ENCODE results near the gene SRRM4. TPM values are rescaled to one million over a fixed set of nuclear protein-coding genes. Genes with fewer than 3 reads are reported as not detected.

SRRM4 gene
- total RNA-seq, 2 experiments from 2014 or later: not detected

DNA sequence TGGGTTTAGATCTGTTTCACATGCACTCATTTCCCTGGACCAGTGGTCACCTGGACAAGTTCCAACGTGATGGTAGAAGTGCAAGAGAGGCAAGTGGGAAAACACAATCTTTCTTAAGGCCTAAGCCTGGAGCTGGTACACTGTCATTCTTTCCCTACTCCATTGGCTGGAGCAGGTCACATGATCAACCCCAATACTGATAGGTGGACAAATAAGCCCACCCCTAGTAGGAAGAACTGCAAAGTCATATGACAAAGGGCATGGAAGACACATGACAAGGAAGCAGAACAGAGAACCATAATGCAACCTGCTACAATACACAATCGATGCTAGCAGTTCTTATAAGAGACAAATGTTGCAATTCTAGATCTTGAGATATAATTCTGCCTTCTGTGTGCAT lies 66.3 kb downstream of the SRRM4 start:
- Mint-ChIP-seq H3K4me1 (no peaks in the 10 kb centered on the region), H3K4me3 (no peak overlapping the region), H3K27me3 (no peaks in the 10 kb centered on the region), H3K27ac (no peak overlapping the region), H3K36me3 (ENCODE audit: low read depth) (no peaks in the 10 kb centered on the region), H3K9me3 (ENCODE audit: low read depth) (peaks cover 7% of the 10 kb centered on the region)
- ChIA-PET POLR2A (no interaction called here), CTCF (no interaction called here)
- ATAC-seq (no peak), DNase-seq (no peak)
- intact Hi-C loops (cut with DNase I, micrococcal nuclease): no loop called here

DNA sequence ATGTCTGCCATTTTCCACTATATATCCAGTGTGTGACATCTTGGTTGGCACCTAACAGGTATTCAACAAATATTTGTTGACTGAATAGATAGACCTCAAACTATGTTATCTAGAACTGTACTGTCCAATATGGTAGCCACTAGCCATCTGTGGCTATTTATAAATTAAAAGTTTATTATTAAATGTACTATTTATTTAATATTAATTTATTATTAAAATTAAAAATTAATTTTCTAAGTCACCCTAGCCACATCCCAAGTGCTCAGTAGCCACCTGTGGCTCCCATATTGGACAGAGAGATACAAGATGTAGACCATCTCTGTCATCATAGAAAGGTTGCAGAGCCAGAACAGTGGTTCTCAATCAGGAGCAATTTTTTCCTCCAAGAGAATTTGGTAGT lies 69.3 kb downstream of the SRRM4 start:
- no peaks in the 10 kb centered on the region for H3K36me3 Mint-ChIP-seq (ENCODE audit: low read depth)
- no peak overlapping the region for H3K27ac Mint-ChIP-seq
- H3K4me3 Mint-ChIP-seq: no peak overlapping the region
- H3K9me3 Mint-ChIP-seq (ENCODE audit: low read depth): peaks cover 7% of the 10 kb centered on the region
- POLR2A ChIA-PET: no interaction called here
- DNase-seq (no peak), ATAC-seq (no peak)
- intact Hi-C loops (cut with DNase I, micrococcal nuclease): no loop called here
- H3K4me1 Mint-ChIP-seq: no peaks in the 10 kb centered on the region
- CTCF ChIA-PET: no interaction called here
- H3K27me3 Mint-ChIP-seq: no peaks in the 10 kb centered on the region

DNA sequence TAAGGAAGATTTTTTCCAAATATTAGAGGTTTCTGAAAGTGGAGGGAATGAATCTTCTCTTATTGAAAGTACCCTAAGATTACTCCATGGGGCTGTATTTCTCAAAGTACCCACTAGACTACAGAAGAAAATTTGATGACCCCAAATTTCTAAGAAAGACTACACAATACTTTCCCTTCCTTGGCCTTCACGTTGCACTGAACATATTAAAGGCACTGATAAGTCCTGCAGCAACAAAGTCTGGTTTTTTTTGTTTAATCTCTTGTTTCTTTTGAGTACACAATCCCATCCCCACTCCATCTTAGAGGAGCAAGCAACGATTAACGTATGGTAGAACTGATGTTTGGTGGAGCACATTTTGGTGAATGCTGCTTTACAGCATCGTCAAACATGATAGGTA lies 70.1 kb downstream of the SRRM4 start:
- Mint-ChIP-seq H3K9me3 (ENCODE audit: low read depth) (peaks cover 7% of the 10 kb centered on the region), H3K4me3 (no peak overlapping the region), H3K4me1 (no peaks in the 10 kb centered on the region), H3K27ac (no peak overlapping the region), H3K27me3 (no peaks in the 10 kb centered on the region), H3K36me3 (ENCODE audit: low read depth) (no peaks in the 10 kb centered on the region)
- ChIA-PET POLR2A (no interaction called here), CTCF (no interaction called here)
- no peak for ATAC-seq
- DNase-seq: no peak
- intact Hi-C loops (cut with DNase I, micrococcal nuclease): no loop called here

DNA sequence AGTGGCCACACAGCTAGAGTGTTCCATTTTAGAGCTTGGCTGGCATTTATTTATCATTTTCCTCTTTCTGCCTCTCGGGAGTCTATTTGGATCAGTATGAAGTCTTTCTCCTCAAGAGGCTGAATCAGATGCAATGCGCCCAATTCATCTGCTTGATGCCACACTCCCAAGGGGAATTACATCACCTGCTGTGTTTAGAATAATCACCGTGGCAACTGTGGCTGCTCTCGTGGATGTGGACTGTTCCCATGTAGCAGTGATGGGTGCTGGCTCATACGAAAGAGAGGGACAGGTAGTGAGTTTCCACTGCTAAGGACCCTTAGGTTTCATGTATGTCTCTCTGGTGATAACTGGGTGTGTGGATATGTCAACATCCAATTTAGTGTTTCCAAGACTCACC lies 70.7 kb downstream of the SRRM4 start:
- ATAC-seq: no peak
- Mint-ChIP-seq H3K4me1 (no peaks in the 10 kb centered on the region), H3K27ac (no peak overlapping the region), H3K9me3 (ENCODE audit: low read depth) (peaks cover 7% of the 10 kb centered on the region), H3K27me3 (no peaks in the 10 kb centered on the region), H3K36me3 (ENCODE audit: low read depth) (no peaks in the 10 kb centered on the region), H3K4me3 (no peak overlapping the region)
- no peak for DNase-seq
- intact Hi-C loops (cut with DNase I, micrococcal nuclease): no loop called here
- CTCF ChIA-PET: no interaction called here
- POLR2A ChIA-PET: no interaction called here

DNA sequence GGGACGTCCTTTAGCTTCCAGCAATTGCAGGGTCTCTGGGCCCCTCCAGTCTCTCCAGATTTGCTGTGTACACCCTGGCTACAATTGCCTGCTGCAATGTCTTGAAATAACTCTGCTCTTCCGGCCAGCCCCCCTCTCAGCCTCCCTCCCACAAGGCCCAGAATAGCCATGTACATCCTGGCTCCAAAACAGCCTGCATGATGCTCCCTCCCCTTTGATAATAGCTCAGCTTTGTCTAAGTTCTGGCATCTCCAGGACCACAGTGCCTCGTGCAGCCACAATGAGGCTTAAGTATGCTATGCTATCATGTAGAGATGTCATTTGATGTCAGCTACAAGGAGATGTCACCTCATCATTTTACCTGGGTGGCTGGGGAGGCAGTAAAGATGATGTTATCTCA lies 74.6 kb downstream of the SRRM4 start:
- Mint-ChIP-seq H3K4me1 (no peaks in the 10 kb centered on the region), H3K27ac (no peak overlapping the region), H3K36me3 (ENCODE audit: low read depth) (no peaks in the 10 kb centered on the region), H3K4me3 (no peak overlapping the region), H3K9me3 (ENCODE audit: low read depth) (peaks cover 11% of the 10 kb centered on the region), H3K27me3 (no peaks in the 10 kb centered on the region)
- ChIA-PET CTCF (no interaction called here), POLR2A (no interaction called here)
- ATAC-seq (no peak), DNase-seq (no peak)
- intact Hi-C loops (cut with DNase I, micrococcal nuclease): no loop called here

DNA sequence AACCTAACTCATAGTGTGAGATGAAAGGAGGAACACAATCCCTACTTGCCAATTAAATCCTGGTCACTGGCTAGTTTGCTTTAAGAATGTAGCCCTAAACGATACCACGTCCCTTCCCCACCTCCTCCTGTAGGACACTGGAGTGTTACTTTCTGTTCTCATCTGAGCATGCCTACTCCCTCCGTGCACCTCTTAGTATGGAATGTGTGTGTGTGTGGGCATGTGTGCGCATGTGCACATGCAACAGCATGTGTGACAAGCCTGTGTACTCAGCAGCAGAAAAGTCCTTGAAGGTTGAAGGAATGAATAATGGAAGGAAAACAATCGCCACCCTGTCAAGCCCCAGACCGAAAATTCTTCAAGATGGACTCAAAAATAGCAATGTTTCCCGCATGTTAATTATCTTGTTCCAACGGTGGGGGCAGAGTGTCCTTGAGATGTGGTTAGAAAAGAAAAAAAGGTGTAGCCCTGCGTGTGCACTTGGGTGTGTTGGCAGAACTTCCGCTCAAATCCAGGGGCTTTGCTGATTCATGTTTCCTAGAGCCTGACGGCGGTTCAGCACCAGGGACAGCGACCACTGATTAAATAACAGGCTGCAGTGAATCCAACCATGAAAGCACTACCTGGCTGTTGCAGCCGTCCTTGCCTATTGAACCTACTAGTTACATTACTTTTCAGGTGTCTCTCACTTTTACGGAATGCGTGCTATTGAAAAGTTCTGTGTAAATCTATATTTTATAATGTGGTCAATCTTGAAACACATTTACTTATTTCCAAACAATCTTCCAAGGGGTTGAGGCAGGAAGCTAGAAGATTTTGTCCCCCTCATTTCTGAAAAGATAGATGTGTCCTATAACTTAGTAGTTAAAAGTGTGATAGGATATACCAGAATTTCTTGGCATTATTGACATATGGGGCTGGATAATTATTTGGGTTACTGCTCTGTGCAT lies 79.8 kb downstream of the SRRM4 start:
- Mint-ChIP-seq H3K27me3 (no peaks in the 10 kb centered on the region), H3K4me1 (no peaks in the 10 kb centered on the region), H3K4me3 (no peak overlapping the region), H3K36me3 (ENCODE audit: low read depth) (no peaks in the 10 kb centered on the region), H3K27ac (no peak overlapping the region), H3K9me3 (ENCODE audit: low read depth) (peaks cover 9% of the 10 kb centered on the region)
- ATAC-seq: no peak
- DNase-seq: peak; percentile 58
- POLR2A ChIA-PET: no interaction called here
- CTCF ChIA-PET: no interaction called here
- intact Hi-C loops (cut with DNase I, micrococcal nuclease): no loop called here

DNA sequence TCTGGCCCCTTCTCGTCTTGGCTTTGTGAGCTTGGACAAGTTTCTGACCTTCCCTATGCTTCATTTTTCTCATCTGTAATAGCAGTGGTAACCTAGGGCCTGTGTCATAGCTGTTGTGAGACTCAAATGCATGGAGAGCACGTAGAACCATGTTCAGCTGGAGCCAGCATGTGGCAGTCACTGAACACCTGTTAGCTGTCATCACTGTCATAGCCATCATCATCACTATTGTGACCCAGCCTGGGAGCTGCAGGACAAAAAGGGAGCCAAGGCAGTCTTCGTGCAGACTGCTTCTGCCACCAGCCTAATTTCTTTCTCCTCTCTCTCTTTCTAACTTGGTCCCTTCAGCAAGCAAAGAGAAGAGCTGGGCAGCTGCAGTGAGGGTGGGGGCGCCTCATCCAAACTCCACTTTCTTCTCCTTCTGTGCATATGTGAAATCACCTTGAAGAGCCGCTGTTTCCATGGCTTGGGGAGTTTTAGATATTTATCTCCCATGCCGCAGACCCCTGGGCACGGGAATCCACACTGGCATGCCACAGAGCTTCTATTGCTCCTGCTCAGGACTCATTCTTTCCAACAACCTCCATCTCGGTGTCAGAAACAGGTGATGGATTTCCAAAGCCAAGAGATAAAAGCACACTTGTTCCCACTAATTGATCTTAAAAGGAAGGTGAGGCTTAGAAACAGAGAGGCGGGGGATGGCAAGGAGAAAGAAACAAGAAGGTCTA lies 87.0 kb downstream of the SRRM4 start:
- no peaks in the 10 kb centered on the region for H3K9me3 Mint-ChIP-seq (ENCODE audit: low read depth)
- H3K4me1 Mint-ChIP-seq: no peaks in the 10 kb centered on the region
- CTCF ChIA-PET: no interaction called here
- POLR2A ChIA-PET: no interaction called here
- ATAC-seq: no peak
- H3K36me3 Mint-ChIP-seq (ENCODE audit: low read depth): no peaks in the 10 kb centered on the region
- no peak overlapping the region for H3K27ac Mint-ChIP-seq
- no peak for DNase-seq
- H3K4me3 Mint-ChIP-seq: no peak overlapping the region
- intact Hi-C loops (cut with DNase I, micrococcal nuclease): no loop called here
- no peaks in the 10 kb centered on the region for H3K27me3 Mint-ChIP-seq

DNA sequence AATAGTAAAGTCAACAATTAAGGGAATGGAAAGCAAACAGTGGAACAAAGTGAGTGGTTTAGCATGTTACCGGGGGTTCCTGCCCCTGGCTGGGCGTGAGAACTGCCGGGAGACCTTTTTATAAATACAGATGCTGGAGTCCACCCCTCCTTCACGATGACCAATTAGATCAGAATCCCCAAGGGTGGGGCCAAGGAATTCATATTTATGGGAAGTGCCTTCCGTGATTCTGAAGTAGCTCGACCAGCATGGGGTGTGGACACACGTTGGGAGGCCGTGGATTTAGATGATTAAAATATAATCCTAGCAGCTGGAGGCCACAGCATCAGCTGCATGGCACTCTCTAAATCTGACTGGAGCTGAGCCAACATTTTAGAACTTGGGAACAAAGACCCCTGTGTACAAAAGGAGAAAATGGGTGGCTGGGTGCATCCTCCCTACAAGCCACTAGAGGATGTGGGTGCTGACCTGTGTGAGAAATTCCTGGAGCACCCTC lies 87.9 kb downstream of the SRRM4 start:
- Mint-ChIP-seq H3K4me3 (no peak overlapping the region), H3K4me1 (no peaks in the 10 kb centered on the region), H3K27ac (no peak overlapping the region), H3K27me3 (no peaks in the 10 kb centered on the region), H3K9me3 (ENCODE audit: low read depth) (no peaks in the 10 kb centered on the region), H3K36me3 (ENCODE audit: low read depth) (no peaks in the 10 kb centered on the region)
- POLR2A ChIA-PET: no interaction called here
- CTCF ChIA-PET: no interaction called here
- intact Hi-C loops (cut with DNase I, micrococcal nuclease): no loop called here
- DNase-seq: no peak
- ATAC-seq: no peak

DNA sequence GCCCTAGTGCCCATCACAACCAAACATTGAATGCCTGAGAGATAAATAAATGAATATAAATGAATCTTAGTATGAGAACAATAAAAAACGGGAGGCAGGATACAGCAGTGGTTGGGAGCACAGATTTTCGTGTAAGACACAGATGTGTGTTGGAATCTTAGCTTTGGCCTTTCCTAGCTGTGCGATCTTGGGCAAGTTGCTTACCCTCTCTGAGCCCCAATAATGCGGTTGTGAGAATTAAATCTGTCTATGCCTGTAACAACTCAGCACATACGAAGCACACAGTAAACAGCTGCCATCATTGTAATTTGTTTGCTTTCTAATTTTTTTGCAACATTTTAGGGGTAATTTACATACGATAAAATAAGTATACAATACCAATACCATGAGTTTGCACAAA lies 89.8 kb downstream of the SRRM4 start:
- Mint-ChIP-seq H3K27me3 (no peaks in the 10 kb centered on the region), H3K9me3 (ENCODE audit: low read depth) (no peaks in the 10 kb centered on the region), H3K4me3 (no peak overlapping the region), H3K4me1 (no peaks in the 10 kb centered on the region), H3K27ac (no peak overlapping the region), H3K36me3 (ENCODE audit: low read depth) (no peaks in the 10 kb centered on the region)
- intact Hi-C loops (cut with DNase I, micrococcal nuclease): no loop called here
- CTCF ChIA-PET: no interaction called here
- DNase-seq: no peak
- ATAC-seq: no peak
- POLR2A ChIA-PET: no interaction called here

DNA sequence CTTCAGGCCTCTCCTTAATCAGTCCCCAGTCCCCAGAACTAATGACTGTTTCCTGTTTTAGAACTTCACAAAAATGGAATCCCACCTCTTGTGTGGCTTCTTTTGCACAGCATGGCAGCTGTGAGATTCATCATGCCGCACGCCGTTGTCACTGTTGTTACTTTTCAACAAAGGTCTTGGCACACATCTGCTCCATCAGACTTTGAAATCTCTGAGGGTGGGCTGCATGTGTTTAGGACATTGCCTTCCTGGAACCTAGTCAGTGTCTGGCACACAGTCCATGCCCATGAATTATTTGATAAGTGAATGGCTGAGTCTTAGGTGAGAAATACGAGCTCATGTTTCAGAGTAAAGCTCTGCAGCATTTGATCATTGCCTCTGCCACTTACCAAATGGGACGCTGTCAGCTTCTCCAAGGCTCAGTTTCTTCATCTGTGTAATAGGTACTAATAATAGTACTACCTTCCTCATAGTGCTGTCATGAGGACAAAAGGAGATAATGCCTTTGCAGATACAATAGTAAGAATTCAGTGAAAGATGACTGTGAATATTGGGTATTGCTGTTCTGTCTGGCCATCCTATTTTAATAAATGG lies 90.4 kb downstream of the SRRM4 start:
- H3K27ac Mint-ChIP-seq: no peak overlapping the region
- CTCF ChIA-PET: no interaction called here
- intact Hi-C loops (cut with DNase I, micrococcal nuclease): no loop called here
- no peaks in the 10 kb centered on the region for H3K4me1 Mint-ChIP-seq
- no peak for DNase-seq
- no peaks in the 10 kb centered on the region for H3K36me3 Mint-ChIP-seq (ENCODE audit: low read depth)
- no peaks in the 10 kb centered on the region for H3K9me3 Mint-ChIP-seq (ENCODE audit: low read depth)
- POLR2A ChIA-PET: no interaction called here
- ATAC-seq: no peak
- no peaks in the 10 kb centered on the region for H3K27me3 Mint-ChIP-seq
- H3K4me3 Mint-ChIP-seq: no peak overlapping the region

DNA sequence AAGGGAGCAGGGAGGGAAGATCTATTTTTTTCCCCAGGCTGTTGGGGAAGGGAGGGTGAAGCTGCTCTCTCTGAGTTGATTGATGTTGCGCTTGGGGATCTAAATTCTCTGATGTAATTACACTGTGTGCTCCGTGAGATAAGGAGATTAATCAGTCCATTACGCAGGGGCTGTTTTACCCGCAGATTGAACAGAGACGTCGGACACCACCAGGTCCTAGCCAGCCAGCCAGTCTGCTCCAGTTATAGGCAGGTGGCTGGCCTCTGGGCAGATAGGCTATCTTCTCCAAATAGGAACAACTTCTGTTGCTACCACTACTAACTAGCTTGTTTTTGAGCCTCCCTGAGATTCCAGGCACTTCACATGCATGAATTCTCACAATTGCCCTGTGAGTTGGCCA lies 91.1 kb downstream of the SRRM4 start:
- POLR2A ChIA-PET: no interaction called here
- no peaks in the 10 kb centered on the region for H3K27me3 Mint-ChIP-seq

DNA sequence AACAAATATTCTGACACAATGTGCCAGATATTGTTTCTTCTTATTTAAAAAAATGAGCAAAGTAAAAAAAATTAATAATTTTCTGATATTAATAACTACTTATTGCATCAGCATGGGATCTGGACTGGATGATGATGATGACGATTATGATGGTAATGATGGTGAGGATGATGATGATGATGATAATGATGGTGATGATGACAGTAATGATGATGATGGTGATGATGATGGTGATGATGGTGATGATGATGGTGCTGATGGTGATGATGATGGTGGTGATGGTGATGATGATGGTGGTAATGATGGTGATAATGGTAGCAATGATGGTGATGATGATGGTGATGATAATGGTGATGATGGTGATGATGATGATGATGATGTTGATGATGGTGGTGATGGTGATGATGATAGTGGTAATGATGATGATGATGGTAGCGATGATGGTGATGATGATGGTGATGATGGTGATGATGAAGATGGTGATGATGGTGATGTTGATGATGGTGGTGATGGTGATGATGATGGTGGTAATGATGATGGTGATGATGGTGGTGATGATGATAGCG lies 94.0 kb downstream of the SRRM4 start:
- H3K27me3 Mint-ChIP-seq: no peaks in the 10 kb centered on the region
- intact Hi-C loops (cut with DNase I, micrococcal nuclease): no loop called here
- CTCF ChIA-PET: no interaction called here
- no peak overlapping the region for H3K4me3 Mint-ChIP-seq
- H3K9me3 Mint-ChIP-seq (ENCODE audit: low read depth): no peaks in the 10 kb centered on the region
- no peak for ATAC-seq
- no peak for DNase-seq
- no peaks in the 10 kb centered on the region for H3K4me1 Mint-ChIP-seq
- POLR2A ChIA-PET: no interaction called here
- H3K36me3 Mint-ChIP-seq (ENCODE audit: low read depth): no peaks in the 10 kb centered on the region
- H3K27ac Mint-ChIP-seq: no peak overlapping the region

More for the DNA sequence above, 91.1 kb downstream of the SRRM4 start:
- DNase-seq: no peak
- no peaks in the 10 kb centered on the region for H3K9me3 Mint-ChIP-seq (ENCODE audit: low read depth)
- no peak overlapping the region for H3K4me3 Mint-ChIP-seq
- CTCF ChIA-PET: no interaction called here
- no peak for ATAC-seq
- H3K36me3 Mint-ChIP-seq (ENCODE audit: low read depth): no peaks in the 10 kb centered on the region
- H3K4me1 Mint-ChIP-seq: no peaks in the 10 kb centered on the region
- intact Hi-C loops (cut with DNase I, micrococcal nuclease): no loop called here
- H3K27ac Mint-ChIP-seq: no peak overlapping the region

All from activated CD4-positive, alpha-beta T cell treated with anti-CD3 and anti-CD28 coated beads for 36 hours (primary cell).